NT2/D1 (cell line): ENCODE results near the gene ABT1.

Experiments used
- DNase-seq: peaks from one replicate; pipeline ENCODE4 v3.0.0-alpha.2; 2011; ENCODE audit warnings: low read depth, low spot score
- H3K27me3 ChIP-seq: 2 replicates; pipeline ENCODE4 v1.6.0; 2011; ENCODE audit warnings: mild to moderate bottlenecking; ENCODE audit not compliant: insufficient read length, insufficient read depth
- H3K36me3 ChIP-seq: 2 replicates; pipeline ENCODE4 v1.6.1; 2011; ENCODE audit warnings: mild to moderate bottlenecking, low read length, mixed read lengths; ENCODE audit not compliant: insufficient read depth, insufficient read length
- H3K4me1 ChIP-seq: 2 replicates; pipeline ENCODE4 v1.5.1; 2011; ENCODE audit not compliant: insufficient read depth, insufficient read length
- H3K4me3 ChIP-seq: 2 replicates; pipeline ENCODE4 v1.5.1; 2011; ENCODE audit warnings: low read depth; ENCODE audit not compliant: insufficient read length
- H3K9ac ChIP-seq: 2 replicates; pipeline ENCODE4 v1.6.0; 2011; ENCODE audit warnings: low read depth; ENCODE audit not compliant: insufficient read length
- H3K9me3 ChIP-seq: 2 replicates; pipeline ENCODE4 v1.5.1; 2011; ENCODE audit warnings: mild to moderate bottlenecking, low read length; ENCODE audit not compliant: insufficient read depth
- SUZ12 ChIP-seq: IDR thresholded peaks from 2 replicates; pipeline ENCODE4 v1.6.1; 2011; ENCODE audit not compliant: insufficient read length, insufficient read depth; ENCODE audit errors: extremely low read depth
- YY1 ChIP-seq: IDR thresholded peaks from 2 replicates; pipeline ENCODE4 v1.6.1; 2011; ENCODE audit not compliant: insufficient read length, insufficient read depth
- ZNF274 ChIP-seq: IDR thresholded peaks from 2 replicates; pipeline ENCODE4 v1.6.1; 2011; ENCODE audit warnings: mild to moderate bottlenecking, low read depth, low read length

Gene ABT1

GRCh38 chr6:26599134-26599533, 2.4 kb downstream of the ABT1 start:
- no peak overlapping the region for H3K4me3 ChIP-seq
- peaks cover 2% of the 10 kb centered on the region for H3K4me1 ChIP-seq
- no peaks in the 10 kb centered on the region for H3K9me3 ChIP-seq
- no peak for TF ChIP-seq SUZ12
- TF ChIP-seq YY1 = no peak
- no peak for TF ChIP-seq ZNF274
- peaks cover 26% of the 10 kb centered on the region for H3K36me3 ChIP-seq
- H3K9ac ChIP-seq = no peak overlapping the region
- DNase-seq = no peak
- H3K27me3 ChIP-seq = no peaks in the 10 kb centered on the region

- no peaks in the 10 kb centered on the region for H3K9me3 ChIP-seq
- H3K4me3 ChIP-seq = no peak overlapping the region
- peaks cover 2% of the 10 kb centered on the region for H3K4me1 ChIP-seq
- TF ChIP-seq SUZ12 (no peak), ZNF274 (no peak), YY1 (no peak)
- H3K36me3 ChIP-seq = peaks cover 26% of the 10 kb centered on the region
- no peaks in the 10 kb centered on the region for H3K27me3 ChIP-seq
- H3K9ac ChIP-seq = no peak overlapping the region
- no peak for DNase-seq
Measured at GRCh38 chr6:26599591-26599990, 2.8 kb downstream of the ABT1 start.

GRCh38 chr6:26600759-26601158, 4.0 kb downstream of the ABT1 start:
- Histone ChIP-seq H3K4me1 (peaks cover 2% of the 10 kb centered on the region), H3K36me3 (peaks cover 26% of the 10 kb centered on the region), H3K27me3 (no peaks in the 10 kb centered on the region), H3K9me3 (no peaks in the 10 kb centered on the region), H3K4me3 (no peak overlapping the region), H3K9ac (no peak overlapping the region)
- no peak for DNase-seq
- TF ChIP-seq SUZ12 (no peak), YY1 (no peak), ZNF274 (no peak)

- Histone ChIP-seq H3K9ac (no peak overlapping the region), H3K9me3 (no peaks in the 10 kb centered on the region), H3K4me1 (peaks cover 2% of the 10 kb centered on the region), H3K4me3 (no peak overlapping the region), H3K27me3 (no peaks in the 10 kb centered on the region), H3K36me3 (peaks cover 26% of the 10 kb centered on the region)
- DNase-seq = no peak
- TF ChIP-seq YY1 (no peak), ZNF274 (no peak), SUZ12 (no peak)
Measured at GRCh38 chr6:26602262-26602661, 5.5 kb downstream of the ABT1 start.

- Histone ChIP-seq H3K4me3 (no peak overlapping the region), H3K36me3 (peaks cover 12% of the 10 kb centered on the region), H3K4me1 (no peaks in the 10 kb centered on the region), H3K27me3 (no peaks in the 10 kb centered on the region), H3K9me3 (no peaks in the 10 kb centered on the region), H3K9ac (no peak overlapping the region)
- DNase-seq = no peak
- no peak for TF ChIP-seq YY1
- TF ChIP-seq SUZ12 = no peak
- no peak for TF ChIP-seq ZNF274
Measured at GRCh38 chr6:26604026-26604425, 7.3 kb downstream of the ABT1 start.

GRCh38 chr6:26604797-26605196, 8.0 kb downstream of the ABT1 start:
- DNase-seq = no peak
- H3K36me3 ChIP-seq = peaks cover 4% of the 10 kb centered on the region
- no peak overlapping the region for H3K4me3 ChIP-seq
- H3K9me3 ChIP-seq = no peaks in the 10 kb centered on the region
- no peaks in the 10 kb centered on the region for H3K4me1 ChIP-seq
- no peak overlapping the region for H3K9ac ChIP-seq
- TF ChIP-seq ZNF274 (no peak), YY1 (no peak), SUZ12 (no peak)
- H3K27me3 ChIP-seq = no peaks in the 10 kb centered on the region

DNA sequence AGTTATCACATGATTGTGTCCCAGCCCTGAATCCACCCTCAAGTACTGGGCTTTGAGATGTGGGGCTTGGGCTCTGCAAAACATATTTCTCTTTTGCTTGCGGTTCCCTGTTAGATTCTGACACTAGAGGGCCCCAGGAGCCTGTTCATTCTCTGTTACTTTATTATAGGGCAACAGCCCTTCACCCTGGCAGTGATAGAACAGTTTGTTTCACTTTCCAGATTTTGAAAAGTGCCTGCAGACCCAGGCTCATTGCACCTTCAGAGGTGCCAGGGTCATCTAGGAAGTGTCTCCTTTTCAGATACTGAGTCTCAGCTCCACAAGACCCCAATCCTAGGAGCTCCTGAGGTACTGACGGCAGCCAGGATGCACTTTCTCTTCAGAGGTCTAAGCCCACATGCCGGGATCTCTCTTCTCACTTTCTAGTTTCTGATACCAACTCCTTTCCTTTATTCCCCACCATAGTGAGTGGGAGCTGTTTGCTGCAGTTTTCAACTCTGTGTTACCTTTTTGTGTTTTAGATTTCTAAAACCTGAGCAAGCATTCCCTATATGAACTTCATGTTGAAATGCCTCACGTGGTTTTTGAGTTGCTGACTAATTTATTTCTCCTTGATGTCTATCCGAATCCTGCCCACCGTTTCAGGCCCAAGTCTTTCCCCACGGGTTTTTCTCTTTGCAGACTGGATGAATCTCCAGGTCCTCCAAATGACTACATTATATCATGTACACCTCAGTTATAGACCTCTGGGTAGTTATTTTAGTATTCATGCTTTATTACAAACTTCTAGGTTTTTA, 10.9 kb downstream of the ABT1 start:
- Histone ChIP-seq H3K4me3 (no peak overlapping the region), H3K36me3 (no peaks in the 10 kb centered on the region)
- TF ChIP-seq YY1 (no peak), SUZ12 (no peak), ZNF274 (no peak)

More for the DNA sequence above, 10.9 kb downstream of the ABT1 start:
- H3K27me3 ChIP-seq = peaks cover 15% of the 10 kb centered on the region
- H3K4me1 ChIP-seq = no peaks in the 10 kb centered on the region
- no peaks in the 10 kb centered on the region for H3K9me3 ChIP-seq
- no peak overlapping the region for H3K9ac ChIP-seq
- no peak for DNase-seq
